GM12878 (cell line): ENCODE results near the gene GALNT9. TPM values are rescaled to one million over a fixed set of nuclear protein-coding genes. Genes with fewer than 3 reads are reported as not detected.

Experiments used
- ATAC-seq: fragments of 200-7000 bp; cut with Tn5 transposase; 3 replicates; pipeline ENCODE4 v1.9.1; 2020; ENCODE audit warnings: mild to moderate bottlenecking, moderate library complexity
- BruUV-seq: library from RNA; stranded (reverse); fragments of 400-500 nt; replicated peaks from 2 replicates; lab custom pipeline; 2021; lab: Mats Ljungman, UMichigan
- CTCF ChIA-PET: fragments of 300-600 bp; sonication (Branson Sonifier 250); formaldehyde crosslinking; extraction: SDS; loops from one replicate; lab custom pipeline; 2021; ENCODE audit warnings: inconsistent platforms; lab: Yijun Ruan, JAX
- POLR2A ChIA-PET: fragments of 350-600 bp; formaldehyde crosslinking; extraction: SDS; loops from one replicate; lab custom pipeline; 2021; ENCODE audit warnings: inconsistent platforms; lab: Charles Lee
- RAD21 ChIA-PET: fragments of 300-600 bp; sonication (Branson Sonifier 250); formaldehyde crosslinking; loops from one replicate; lab custom pipeline; 2023; ENCODE audit warnings: antibody characterized with exemption; ENCODE audit not compliant: unreplicated experiment; lab: Charles Lee
- SMC1A ChIA-PET: fragments of 300-600 bp; sonication (Branson Sonifier 250); formaldehyde crosslinking; loops from one replicate; lab custom pipeline; 2023; ENCODE audit not compliant: unreplicated experiment, uncharacterized antibody; lab: Charles Lee
- DNase-seq: peaks from one replicate; pipeline ENCODE4 v3.0.0-alpha.2; 2011; ENCODE audit warnings: low read depth, low spot score
- FAIRE-seq: peaks from 3 replicates; lab custom pipeline; 2011; peaks lifted over from hg19 to GRCh38; lab: Jason Lieb, UNC
- H2AFZ ChIP-seq: 2 replicates; pipeline ENCODE4 v1.6.0; 2011; ENCODE audit warnings: low read depth, low read length, control low read depth; ENCODE audit not compliant: control insufficient read depth
- H3K27ac ChIP-seq: 2 replicates; pipeline ENCODE4 v1.5.1; 2011; ENCODE audit warnings: control low read depth; ENCODE audit not compliant: control insufficient read depth, insufficient read depth
- H3K27me3 ChIP-seq, 2 experiments: replicated peaks in 1 of 2; 2 replicates each; pipeline versions ENCODE4 v1.6.0 to v1.6.1; 2011; ENCODE audit warnings: low read length in 1 of 2; ENCODE audit not compliant: control insufficient read depth in 2 of 2, insufficient read depth in 2 of 2
- H3K36me3 ChIP-seq, 2 experiments: 2 replicates each; pipeline ENCODE4 v1.5.1; 2011; ENCODE audit warnings: low read length in 1 of 2; ENCODE audit not compliant: control insufficient read depth in 2 of 2, insufficient read depth in 2 of 2
- H3K4me1 ChIP-seq: 2 replicates; pipeline ENCODE4 v1.6.1; 2011; ENCODE audit warnings: mild to moderate bottlenecking, low read length, moderate library complexity, mixed read lengths; ENCODE audit not compliant: control insufficient read depth, insufficient read depth
- H3K4me2 ChIP-seq: 2 replicates; pipeline ENCODE4 v1.6.0; 2011; ENCODE audit warnings: control low read depth; ENCODE audit not compliant: control insufficient read depth, insufficient read depth
- H3K4me3 ChIP-seq: fragments of 200-600 bp; sonication (generic); 2 replicates; pipeline ENCODE4 v1.5.1; 2016
- H3K79me2 ChIP-seq: 2 replicates; pipeline ENCODE4 v1.6.0; 2011; ENCODE audit warnings: low read length; ENCODE audit not compliant: control insufficient read depth, insufficient read depth
- H3K9ac ChIP-seq: 2 replicates; pipeline ENCODE4 v1.8.0; 2011; ENCODE audit warnings: low read length, control low read depth, mixed read lengths; ENCODE audit not compliant: control insufficient read depth, insufficient read depth
- H3K9me3 ChIP-seq: replicated peaks from 3 replicates; pipeline ENCODE4 v1.5.1; 2011; ENCODE audit warnings: mild to moderate bottlenecking, low read length; ENCODE audit not compliant: control insufficient read depth, insufficient read depth
- H4K20me1 ChIP-seq: 2 replicates; pipeline ENCODE4 v1.6.0; 2011; ENCODE audit not compliant: control insufficient read depth, insufficient read depth
- BRCA1 ChIP-seq: IDR thresholded peaks from 2 replicates; pipeline ENCODE4 v1.6.1; 2011; ENCODE audit warnings: low read depth, low read length, improper control_type of control experiment
- GABPA ChIP-seq: IDR thresholded peaks from 2 replicates; pipeline ENCODE4 v1.6.1; 2014; ENCODE audit warnings: antibody characterized with exemption, low read depth, mild to moderate bottlenecking, inconsistent platforms
- HDGF ChIP-seq: fragments of 450-650 bp; IDR thresholded peaks from 2 replicates; pipeline ENCODE4 v1.6.1; 2016; ENCODE audit warnings: antibody characterized with exemption
- NR2C1 ChIP-seq: fragments of 450-650 bp; IDR thresholded peaks from 2 replicates; pipeline ENCODE4 v1.6.1; 2017; ENCODE audit warnings: antibody characterized with exemption, mild to moderate bottlenecking, moderate library complexity
- NRF1 ChIP-seq: conservative IDR thresholded peaks from 2 replicates; pipeline ENCODE4 v1.6.1; 2011; ENCODE audit warnings: mild to moderate bottlenecking, low read depth, low read length, improper control_type of control experiment
- POLR2AphosphoS2 ChIP-seq: IDR thresholded peaks from 2 replicates; pipeline ENCODE4 v1.6.1; 2011; ENCODE audit warnings: low read depth, mild to moderate bottlenecking, low read length, improper control_type of control experiment, moderate library complexity
- RELB ChIP-seq: fragments of 450-650 bp; IDR thresholded peaks from 2 replicates; pipeline ENCODE4 v1.6.1; 2017; ENCODE audit warnings: low read depth, mild to moderate bottlenecking, moderate library complexity
- ZNF207 ChIP-seq: fragments of 450-650 bp; IDR thresholded peaks from 2 replicates; pipeline ENCODE4 v1.6.1; 2014; ENCODE audit warnings: antibody characterized with exemption, mild to moderate bottlenecking, borderline replicate concordance
- WGBS: methylation state at CpG from one replicate; pipeline ENCODE4 v1.1.6; 2016; ENCODE audit warnings: low lambda C conversion rate; ENCODE audit not compliant: insufficient replicate concordance, insufficient coverage; ENCODE audit errors: missing lambda C conversion rate; 5-methylcytosine and 5-hydroxymethylcytosine counted together
- in situ Hi-C: fragments of 300-500 bp; cut with MboI; formaldehyde crosslinking; loops from 9 replicates; pipeline ENCODE4 v1.14.3; 2018; ENCODE audit warnings: mixed read lengths
- intact Hi-C: fragments of 100-400 bp; cut with micrococcal nuclease; formaldehyde crosslinking; loops from one replicate; pipeline ENCODE4 v1.14.2; 2022; ENCODE audit not compliant: unreplicated experiment
- polyA plus RNA-seq, 11 experiments: library from polyadenylated mRNA; depleted of rRNA in 4 of 11; unstranded in 6 of 11; stranded (reverse) in 5 of 11; fragments of >200 nt; fragmentation: Nextera tagmentation in 4 of 11; fragmentation: Illumina TruSeq in 1 of 11; extraction: Ambion mirVana in 4 of 11; extraction: Trizol in 1 of 11; gene quantifications; 1 replicate in 1 of 11; 2 replicates in 10 of 11; pipeline versions ENCODE4 v1.2.1 to v1.2.3, GENCODE V29; 2011 to 2016; ENCODE audit warnings: inconsistent platforms in 2 of 11, missing spikeins in 2 of 11, low read depth in 1 of 11
- total RNA-seq, 4 experiments: library from RNA; depleted of rRNA in 3 of 4; stranded (reverse); fragments of >200 nt in 3 of 4; fragmentation: Illumina TruSeq in 1 of 4; extraction: Trizol in 1 of 4; gene quantifications; 2 replicates each; pipeline versions ENCODE4 v1.2.1 to v1.2.3, GENCODE V29; 2013 to 2021

Gene GALNT9
- total and polyA plus RNA-seq, 10 of the 15 experiments (the other 5 are each of a cell fraction or from before 2014, with no cell fraction given): 0.04 TPM; not detected in 9

- ATAC-seq (no peak), FAIRE-seq (no peak), DNase-seq (no peak)
- 71% methylated on average over 27 of the region's 33 CpGs for WGBS
- ChIA-PET RAD21 (no interaction called here), SMC1A (no interaction called here), POLR2A (no interaction called here), CTCF (no interaction called here)
- H4K20me1 ChIP-seq: no peaks in the 10 kb centered on the region
- no peak overlapping the region for H3K27ac ChIP-seq
- peaks cover 6% of the 10 kb centered on the region for H3K4me1 ChIP-seq
- no peak for TF ChIP-seq GABPA
- no peak for TF ChIP-seq ZNF207
- TF ChIP-seq NR2C1: no peak
- no peak for TF ChIP-seq HDGF
- TF ChIP-seq BRCA1: no peak
- no peak for TF ChIP-seq POLR2AphosphoS2
- no peak for TF ChIP-seq NRF1
- no peak for TF ChIP-seq RELB
- BruUV-seq: no TSS peak
- H2AFZ ChIP-seq: no peak overlapping the region
- H3K4me2 ChIP-seq: no peak overlapping the region
- H3K27me3 ChIP-seq: no peaks in the 10 kb centered on the region
- no peak overlapping the region for H3K9ac ChIP-seq
- intact Hi-C loops: no loop called here
- no peak overlapping the region for H3K4me3 ChIP-seq
- no peaks in the 10 kb centered on the region for H3K9me3 ChIP-seq
- H3K79me2 ChIP-seq: no peaks in the 10 kb centered on the region
- in situ Hi-C loops: no loop called here
- H3K36me3 ChIP-seq: no peaks in the 10 kb centered on the region
These were observed 158.6 kb downstream of the GALNT9 start for GRCh38 chr12:132170637-132171292.
